Astrocyte (in vitro differentiated cells and primary cell): Measurements from ENCODE around the gene SMIM35. TPM values are rescaled to one million over a fixed set of nuclear protein-coding genes. Genes with fewer than 3 reads are reported as not detected.

Experiments used
- DNase-seq: peaks from one replicate; pipeline ENCODE4 v3.0.0-alpha.2; 2010; ENCODE audit warnings: low read depth
- FAIRE-seq: peaks from 2 replicates; lab custom pipeline; 2011; peaks lifted over from hg19 to GRCh38; lab: Jason Lieb, UNC
- H2AFZ ChIP-seq: 2 replicates; pipeline ENCODE4 v1.6.0; 2012; ENCODE audit warnings: low read depth, low read length, inconsistent platforms
- H3K27ac ChIP-seq: 2 replicates; pipeline ENCODE4 v1.5.1; 2011; ENCODE audit warnings: low read depth, low read length, inconsistent platforms
- H3K27me3 ChIP-seq: 2 replicates; pipeline ENCODE4 v1.6.0; 2011; ENCODE audit warnings: low read length, inconsistent platforms; ENCODE audit not compliant: insufficient read depth
- H3K36me3 ChIP-seq: 2 replicates; pipeline ENCODE4 v1.5.1; 2011; ENCODE audit warnings: low read length, inconsistent platforms; ENCODE audit not compliant: insufficient read depth
- H3K4me1 ChIP-seq: 2 replicates; pipeline ENCODE4 v1.5.1; 2011; ENCODE audit warnings: low read length, inconsistent platforms; ENCODE audit not compliant: insufficient read depth
- H3K4me2 ChIP-seq: 2 replicates; pipeline ENCODE4 v1.6.0; 2012; ENCODE audit warnings: low read length, inconsistent platforms
- H3K4me3 ChIP-seq: 2 replicates; pipeline ENCODE4 v1.5.1; 2011; ENCODE audit warnings: low read depth, mild to moderate bottlenecking, low read length, inconsistent platforms; ENCODE audit not compliant: insufficient read depth
- H3K79me2 ChIP-seq: 2 replicates; pipeline ENCODE4 v1.6.0; 2012; ENCODE audit warnings: mild to moderate bottlenecking, low read length, inconsistent platforms; ENCODE audit not compliant: insufficient read depth
- H3K9ac ChIP-seq: 2 replicates; pipeline ENCODE4 v1.6.0; 2012; ENCODE audit warnings: mild to moderate bottlenecking, low read length, inconsistent platforms
- H3K9me3 ChIP-seq: 2 replicates; pipeline ENCODE4 v1.5.1; 2012; ENCODE audit warnings: low read depth, mild to moderate bottlenecking, low read length, inconsistent platforms; ENCODE audit not compliant: insufficient read depth
- H4K20me1 ChIP-seq: 2 replicates; pipeline ENCODE4 v1.6.0; 2012; ENCODE audit warnings: low read length, inconsistent platforms; ENCODE audit not compliant: insufficient read depth
- H3K27ac Mint-ChIP-seq: one replicate; pipeline ENCODE4 v1.8.0; 2021; ENCODE audit warnings: mild to moderate bottlenecking, mixed read lengths; ENCODE audit not compliant: unreplicated experiment
- H3K27me3 Mint-ChIP-seq: one replicate; pipeline ENCODE4 v1.8.0; 2021; ENCODE audit warnings: low read depth, mixed read lengths; ENCODE audit not compliant: unreplicated experiment
- H3K36me3 Mint-ChIP-seq: one replicate; pipeline ENCODE4 v1.8.0; 2021; ENCODE audit warnings: low read depth, mixed read lengths; ENCODE audit not compliant: unreplicated experiment
- H3K4me1 Mint-ChIP-seq: one replicate; pipeline ENCODE4 v1.8.0; 2021; ENCODE audit warnings: low read depth, mixed read lengths; ENCODE audit not compliant: unreplicated experiment
- H3K4me3 Mint-ChIP-seq: one replicate; pipeline ENCODE4 v1.8.0; 2021; ENCODE audit warnings: mild to moderate bottlenecking, moderate library complexity, mixed read lengths; ENCODE audit not compliant: unreplicated experiment
- H3K9me3 Mint-ChIP-seq: one replicate; pipeline ENCODE4 v1.8.0; 2021; ENCODE audit warnings: mild to moderate bottlenecking, mixed read lengths; ENCODE audit not compliant: unreplicated experiment
- CTCF ChIP-seq: IDR thresholded peaks from 2 replicates; pipeline ENCODE4 v1.5.1; 2011; ENCODE audit warnings: low read depth, mild to moderate bottlenecking, inconsistent platforms, low read length, moderate library complexity; ENCODE audit not compliant: insufficient read depth
- EZH2 ChIP-seq: IDR thresholded peaks from 2 replicates; pipeline ENCODE4 v1.6.1; 2012; ENCODE audit warnings: mild to moderate bottlenecking, low read length, inconsistent platforms; ENCODE audit not compliant: insufficient read depth
- total RNA-seq: library from RNA; stranded (reverse); gene quantifications from 2 replicates; pipeline ENCODE4 v1.2.1, GENCODE V29; 2021

The SMIM35 gene
- total RNA-seq, 1 donor from 2014 or later: not detected

GRCh38 chr11:118061586-118062125, 25.1 kb downstream of the SMIM35 start:
- Mint-ChIP-seq H3K4me1 (peaks cover 7% of the 10 kb centered on the region), H3K4me3 (no peak overlapping the region), H3K36me3 (no peaks in the 10 kb centered on the region), H3K27me3 (peaks cover 39% of the 10 kb centered on the region), H3K27ac (no peak overlapping the region), H3K9me3 (no peaks in the 10 kb centered on the region)
- Histone ChIP-seq H3K79me2 (no peaks in the 10 kb centered on the region), H3K4me3 (no peak overlapping the region), H4K20me1 (no peaks in the 10 kb centered on the region), H3K9ac (no peak overlapping the region), H3K36me3 (no peaks in the 10 kb centered on the region), H3K9me3 (no peaks in the 10 kb centered on the region), H3K4me1 (no peaks in the 10 kb centered on the region), H3K4me2 (no peak overlapping the region), H2AFZ (no peak overlapping the region), H3K27ac (no peak overlapping the region), H3K27me3 (peaks cover 2% of the 10 kb centered on the region)
- DNase-seq: no peak
- no peak for FAIRE-seq
- TF ChIP-seq EZH2: no peak
- TF ChIP-seq CTCF: no peak

GRCh38 chr11:118060869-118061268, 25.9 kb downstream of the SMIM35 start:
- Mint-ChIP-seq H3K36me3 (no peaks in the 10 kb centered on the region), H3K4me3 (no peak overlapping the region), H3K27ac (no peak overlapping the region), H3K4me1 (peaks cover 7% of the 10 kb centered on the region), H3K27me3 (peaks cover 41% of the 10 kb centered on the region), H3K9me3 (no peaks in the 10 kb centered on the region)
- no peaks in the 10 kb centered on the region for H3K4me1 ChIP-seq
- no peaks in the 10 kb centered on the region for H3K36me3 ChIP-seq
- no peak overlapping the region for H2AFZ ChIP-seq
- peaks cover 2% of the 10 kb centered on the region for H3K27me3 ChIP-seq
- no peak for TF ChIP-seq CTCF
- TF ChIP-seq EZH2: no peak
- no peak overlapping the region for H3K4me3 ChIP-seq
- FAIRE-seq (no peak), DNase-seq (no peak)
- H3K9ac ChIP-seq: no peak overlapping the region
- H3K9me3 ChIP-seq: no peaks in the 10 kb centered on the region
- no peak overlapping the region for H3K4me2 ChIP-seq
- H3K27ac ChIP-seq: no peak overlapping the region
- H4K20me1 ChIP-seq: no peaks in the 10 kb centered on the region
- no peaks in the 10 kb centered on the region for H3K79me2 ChIP-seq

GRCh38 chr11:118060081-118060661, 26.6 kb downstream of the SMIM35 start:
- no peak overlapping the region for H3K9ac ChIP-seq
- DNase-seq: no peak

More at GRCh38 chr11:118060081-118060661, 26.6 kb downstream of the SMIM35 start:
- Mint-ChIP-seq H3K27me3 (peaks cover 42% of the 10 kb centered on the region), H3K27ac (no peak overlapping the region), H3K36me3 (no peaks in the 10 kb centered on the region), H3K9me3 (no peaks in the 10 kb centered on the region), H3K4me1 (peaks cover 7% of the 10 kb centered on the region), H3K4me3 (no peak overlapping the region)
- FAIRE-seq: no peak
- Histone ChIP-seq H4K20me1 (no peaks in the 10 kb centered on the region), H3K79me2 (no peaks in the 10 kb centered on the region), H3K9me3 (no peaks in the 10 kb centered on the region), H3K4me1 (no peaks in the 10 kb centered on the region), H3K27me3 (peaks cover 2% of the 10 kb centered on the region), H3K36me3 (no peaks in the 10 kb centered on the region), H3K4me2 (no peak overlapping the region), H3K4me3 (no peak overlapping the region), H2AFZ (no peak overlapping the region), H3K27ac (no peak overlapping the region)
- TF ChIP-seq CTCF (no peak), EZH2 (no peak)
